Motor neuron (in vitro differentiated cells): ENCODE results near the gene MORC1. TPM values are rescaled to one million over a fixed set of nuclear protein-coding genes. Genes with fewer than 3 reads are reported as not detected.
"Not testable (repeated sequence)": the region's sequence is repeated elsewhere in the genome, so short reads cannot be mapped to it uniquely, and the experiment has no call there.

Experiments used
- ATAC-seq, 8 experiments: fragments of 200-7000 bp; cut with Tn5 transposase; replicated peaks in 6 of 8; 2 replicates each; pipeline ENCODE4 v1.8.0; 2021; ENCODE audit warnings: mild to moderate bottlenecking in 8 of 8, moderate library complexity in 8 of 8
- H3K27ac ChIP-seq, 2 donors: fragments of 250-450 bp; sonication (Bioruptor Pico); 2 replicates each; pipeline ENCODE4 v1.9.0; 2021; ENCODE audit warnings: antibody characterized with exemption in 2 of 2, mild to moderate bottlenecking in 2 of 2, moderate library complexity in 1 of 2
- H3K4me1 ChIP-seq, 2 donors: fragments of 250-450 bp; sonication (Bioruptor Pico); replicated peaks in 1 of 2; 2 replicates each; pipeline ENCODE4 v1.6.1; 2021; ENCODE audit warnings: antibody characterized with exemption in 2 of 2, mild to moderate bottlenecking in 2 of 2, moderate library complexity in 1 of 2
- H3K4me3 ChIP-seq, 5 donors: fragments of 250-450 bp; sonication (Bioruptor Pico); 2 replicates each; pipeline ENCODE4 v1.9.0; 2021; ENCODE audit warnings: antibody characterized with exemption in 5 of 5, mild to moderate bottlenecking in 5 of 5, moderate library complexity in 4 of 5
- WGBS, 10 experiments: fragments of 450-650 bp; shearing (Covaris generic); methylation state at CpG; one replicate each; pipeline ENCODE4 v1.0.0; 2022; 5-methylcytosine and 5-hydroxymethylcytosine counted together
- in situ Hi-C, 9 experiments: fragments of 400-800 bp; cut with MboI; loops; one replicate each; pipeline ENCODE4 v1.15.0; 2021; ENCODE audit warnings: low sequenced_read_pairs in 9 of 9, low pct_unique_long_range_greater_than_20kb in 2 of 9; ENCODE audit not compliant: unreplicated experiment in 9 of 9
- total RNA-seq, 8 experiments: library from RNA; unstranded; fragments of 300-600 nt; gene quantifications; 2 replicates each; pipeline versions ENCODE4 v1.2.3 to v1.2.4, GENCODE V29; 2022

MORC1 gene
- total RNA-seq, 8 experiments from 2014 or later = 0.05 to 0.35 (median 0.14) TPM; not detected in 4

- no peak for ATAC-seq
- in situ Hi-C loops = no loop called here
- no peaks in the 10 kb centered on the region for H3K4me1 ChIP-seq
- H3K4me3 ChIP-seq = no peak overlapping the region
- no peak overlapping the region for H3K27ac ChIP-seq
These were observed 24.4 kb downstream of the MORC1 start for GRCh38 chr3:109093561-109093960.

GRCh38 chr3:109091846-109092245, 26.1 kb downstream of the MORC1 start:
- Histone ChIP-seq H3K4me3 (no peak overlapping the region), H3K4me1 (no peaks in the 10 kb centered on the region), H3K27ac (no peak overlapping the region)
- in situ Hi-C loops = no loop called here
- 0 to 50% (median 25%) methylated on average over 1 to 2 of the region's 2 CpGs; no CpG with 5 or more reads in 1 of the 10 experiments for WGBS, 10 experiments
- ATAC-seq = no peak

- Histone ChIP-seq H3K4me3 (no peak overlapping the region), H3K27ac (no peak overlapping the region), H3K4me1 (no peaks in the 10 kb centered on the region)
- WGBS, 10 experiments = 0 to 100% (median 82%) methylated on average over 1 of the region's 1 CpG; no CpG with 5 or more reads in 5 of the 10 experiments
- in situ Hi-C loops = no loop called here
- no peak for ATAC-seq
These were observed 28.7 kb downstream of the MORC1 start for GRCh38 chr3:109089265-109089664.

GRCh38 chr3:109081746-109082510, 36.0 kb downstream of the MORC1 start:
- in situ Hi-C loops = no loop called here

GRCh38 chr3:109080090-109080489, 37.8 kb downstream of the MORC1 start:
- no CpG with 5 or more reads among the region's 1 CpG for WGBS, 10 experiments
- ATAC-seq, in situ Hi-C loops, H3K4me1 ChIP-seq, H3K4me3 ChIP-seq, H3K27ac ChIP-seq: not testable (repeated sequence)

More at GRCh38 chr3:109081746-109082510, 36.0 kb downstream of the MORC1 start:
- no peak overlapping the region for H3K4me3 ChIP-seq
- H3K27ac ChIP-seq = no peak overlapping the region
- WGBS, 10 experiments = 15 to 85% (median 52%) methylated on average over 2 to 6 of the region's 6 CpGs
- peak in 3 of 8 experiments; percentile 82 to 94 (median 90) for ATAC-seq
- no peaks in the 10 kb centered on the region for H3K4me1 ChIP-seq

- Histone ChIP-seq H3K4me1 (no peaks in the 10 kb centered on the region), H3K4me3 (no peak overlapping the region), H3K27ac (no peak overlapping the region)
- in situ Hi-C loops = no loop called here
- WGBS, 10 experiments = 0 to 100% (median 29%) methylated on average over 1 of the region's 1 CpG; no CpG with 5 or more reads in 5 of the 10 experiments
- no peak for ATAC-seq
These were observed 44.8 kb downstream of the MORC1 start for GRCh38 chr3:109073116-109073515.

- no peaks in the 10 kb centered on the region for H3K4me1 ChIP-seq
- no peak for ATAC-seq
- no peak overlapping the region for H3K27ac ChIP-seq
- H3K4me3 ChIP-seq = no peak overlapping the region
- 20 to 91% (median 82%) methylated on average over 2 to 7 of the region's 7 CpGs; no CpG with 5 or more reads in 2 of the 10 experiments for WGBS, 10 experiments
- in situ Hi-C loops = no loop called here
These were observed 45.7 kb downstream of the MORC1 start for GRCh38 chr3:109072194-109072593.

- no peak overlapping the region for H3K27ac ChIP-seq
- no peaks in the 10 kb centered on the region for H3K4me1 ChIP-seq
- H3K4me3 ChIP-seq = no peak overlapping the region
- WGBS, 10 experiments = 16 to 100% (median 74%) methylated on average over 2 to 4 of the region's 4 CpGs; no CpG with 5 or more reads in 1 of the 10 experiments
- ATAC-seq = peak in 3 of 8 experiments; percentile 60 to 68 (median 67)
- in situ Hi-C loops = no loop called here
These were observed 46.4 kb downstream of the MORC1 start for GRCh38 chr3:109071350-109072142.

- no peak for ATAC-seq
- WGBS, 10 experiments = 41 to 95% (median 80%) methylated on average over 5 to 7 of the region's 7 CpGs
- no peak overlapping the region for H3K27ac ChIP-seq
- H3K4me1 ChIP-seq = no peaks in the 10 kb centered on the region
- in situ Hi-C loops = no loop called here
- no peak overlapping the region for H3K4me3 ChIP-seq
These were observed 47.7 kb downstream of the MORC1 start for GRCh38 chr3:109070211-109070610.

- Histone ChIP-seq H3K27ac (no peak overlapping the region), H3K4me3 (no peak overlapping the region), H3K4me1 (no peaks in the 10 kb centered on the region)
- WGBS, 10 experiments = 0 to 100% (median 78%) methylated on average over 1 to 3 of the region's 3 CpGs
- in situ Hi-C loops = no loop called here
- peak in 3 of 8 experiments; percentile 32 to 87 (median 53) for ATAC-seq
These were observed 51.1 kb downstream of the MORC1 start for GRCh38 chr3:109066864-109067263.

- H3K4me1 ChIP-seq = no peaks in the 10 kb centered on the region
- H3K27ac ChIP-seq = no peak overlapping the region
- in situ Hi-C loops = no loop called here
- H3K4me3 ChIP-seq = no peak overlapping the region
- no peak for ATAC-seq
- WGBS, 10 experiments = 6 to 85% (median 60%) methylated on average over 1 to 5 of the region's 5 CpGs
These were observed 58.7 kb downstream of the MORC1 start for GRCh38 chr3:109059264-109059663.

GRCh38 chr3:109057616-109058015, 60.3 kb downstream of the MORC1 start:
- WGBS, 10 experiments = 60 to 100% (median 86%) methylated on average over 2 to 3 of the region's 3 CpGs
- Histone ChIP-seq H3K4me1 (no peaks in the 10 kb centered on the region), H3K27ac (no peak overlapping the region), H3K4me3 (no peak overlapping the region)
- in situ Hi-C loops = no loop called here
- no peak for ATAC-seq

- H3K27ac ChIP-seq = no peak overlapping the region
- no peak for ATAC-seq
- in situ Hi-C loops = no loop called here
- H3K4me3 ChIP-seq = no peak overlapping the region
- 60 to 100% (median 94%) methylated on average over 2 to 3 of the region's 3 CpGs; no CpG with 5 or more reads in 1 of the 10 experiments for WGBS, 10 experiments
- H3K4me1 ChIP-seq = no peaks in the 10 kb centered on the region
These were observed 60.9 kb downstream of the MORC1 start for GRCh38 chr3:109057056-109057455.
